Measurements from ENCODE around the gene CPHXL2. TPM values are rescaled to one million over a fixed set of nuclear protein-coding genes. Genes with fewer than 3 reads are reported as not detected.

CPHXL2 gene
- total RNA-seq, 1 donor from 2014 or later = not detected

DNA sequence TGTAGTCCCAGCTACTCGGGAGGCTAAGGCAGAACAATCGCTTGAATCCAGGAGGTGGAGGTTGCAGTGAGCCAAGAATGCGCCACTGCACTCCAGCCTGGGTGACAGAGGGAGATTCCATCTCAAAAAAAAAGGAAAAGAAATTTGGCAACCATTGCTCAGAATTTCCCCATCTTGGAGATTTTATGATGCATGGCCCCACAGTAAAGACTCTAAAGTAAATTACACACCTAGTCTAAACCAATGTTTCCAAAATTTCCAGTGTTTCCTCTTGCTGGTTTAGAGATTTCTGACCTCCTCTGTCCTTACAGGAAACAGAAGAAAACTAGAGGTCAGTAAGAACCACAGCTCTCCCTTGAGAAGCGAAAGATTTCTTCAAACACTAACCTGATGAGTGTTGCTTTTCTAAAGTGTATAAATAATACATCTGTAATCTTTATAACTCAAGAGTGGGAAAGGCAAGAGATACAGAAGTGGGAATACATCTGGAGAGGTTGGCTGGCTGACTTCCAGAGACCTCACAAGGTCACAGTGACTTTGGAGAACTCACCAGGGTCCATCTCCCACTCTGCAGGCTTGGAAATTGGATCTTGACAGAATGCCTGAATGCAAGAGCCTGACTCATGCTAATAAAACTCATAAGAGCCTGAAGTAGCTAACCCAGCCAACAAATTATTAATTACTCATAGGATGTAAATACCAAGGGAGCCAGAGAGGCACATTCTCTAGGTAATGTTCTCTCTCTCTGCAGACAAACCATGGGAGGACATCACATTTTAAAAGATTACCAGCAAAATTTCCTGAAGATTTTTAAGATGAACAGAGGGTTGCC, 62.5 kb downstream of the CPHXL2 start:
- Mint-ChIP-seq H3K27ac (ENCODE audit: unreplicated experiment) (no peak overlapping the region), H3K9me3 (ENCODE audit: unreplicated experiment) (no peaks in the 10 kb centered on the region), H3K4me3 (ENCODE audit: unreplicated experiment) (no peak overlapping the region), H3K27me3 (ENCODE audit: unreplicated experiment) (peaks cover 6% of the 10 kb centered on the region), H3K36me3 (ENCODE audit: low read depth, unreplicated experiment) (peaks cover 32% of the 10 kb centered on the region), H3K4me1 (ENCODE audit: unreplicated experiment) (peaks cover 13% of the 10 kb centered on the region)
- DNase-seq (ENCODE audit: low spot score) = no peak
- TF ChIP-seq CTCF (IDR thresholded peaks at IDR 0.05; ENCODE audit: unreplicated experiment) = no peak

Other genes starting within 250 kb of the CPHXL2 start
- 65.7 TPM for gene CFDP1, start 243.5 kb downstream of the CPHXL2 start, total RNA-seq (ENCODE audit: unreplicated experiment)
- 38.0 TPM for gene TMEM170A, start 212.3 kb downstream of the CPHXL2 start, total RNA-seq (ENCODE audit: unreplicated experiment)
- gene CHST6, start 181.6 kb downstream of the CPHXL2 start, total RNA-seq (ENCODE audit: unreplicated experiment) = 5.3 TPM
- gene CHST5, start 140.9 kb downstream of the CPHXL2 start, total RNA-seq (ENCODE audit: unreplicated experiment) = 0.13 TPM
- 14.5 TPM for gene TMEM231, start 120.8 kb downstream of the CPHXL2 start, total RNA-seq (ENCODE audit: unreplicated experiment)
- 222 TPM for gene GABARAPL2, start 110.6 kb downstream of the CPHXL2 start, total RNA-seq (ENCODE audit: unreplicated experiment)
- 137 TPM for gene ADAT1, start 53.7 kb downstream of the CPHXL2 start, total RNA-seq (ENCODE audit: unreplicated experiment)
- gene KARS1, start 29.3 kb downstream of the CPHXL2 start, total RNA-seq (ENCODE audit: unreplicated experiment) = 161 TPM
- 48.0 TPM for gene TERF2IP, start 29.2 kb downstream of the CPHXL2 start, total RNA-seq (ENCODE audit: unreplicated experiment)
- not detected for gene DUXB, start 24.5 kb upstream of the CPHXL2 start, total RNA-seq (ENCODE audit: unreplicated experiment)
- not detected for gene CPHXL, start 49.5 kb upstream of the CPHXL2 start, total RNA-seq (ENCODE audit: unreplicated experiment)

Measured in endothelial cell (in vitro differentiated cells).